ENCODE measurements around the gene WWOX. TPM values are rescaled to one million over a fixed set of nuclear protein-coding genes. Genes with fewer than 3 reads are reported as not detected.

Gene WWOX
- polyA plus RNA-seq, 1 donor from 2014 or later = 25.6 TPM

- no peak overlapping the region for H3K27ac ChIP-seq (ENCODE audit: low read length)
- TF ChIP-seq POLR2AphosphoS5 (IDR thresholded peaks at IDR 0.05) (no peak), SMC3 (conservative IDR thresholded peaks at IDR 0.05; ENCODE audit: poor library complexity) (no peak), CTCF (IDR thresholded peaks at IDR 0.05; ENCODE audit: poor library complexity, severe bottlenecking) (no peak), TAF1 (IDR thresholded peaks at IDR 0.05; ENCODE audit: low read depth) (no peak)
- no peak overlapping the region for H3K4me2 ChIP-seq (ENCODE audit: low read length)
- H3K27me3 ChIP-seq (ENCODE audit: insufficient read depth, low read depth, low read length) = no peaks in the 10 kb centered on the region
- H3K9me2 ChIP-seq (ENCODE audit: insufficient read depth, low read length) = no peaks in the 10 kb centered on the region
- H4K20me1 ChIP-seq (ENCODE audit: insufficient read depth) = no peaks in the 10 kb centered on the region
- no peak overlapping the region for H3K9ac ChIP-seq (ENCODE audit: low read length)
- no peaks in the 10 kb centered on the region for H3K36me3 ChIP-seq (ENCODE audit: insufficient read depth, low read length)
- no peak overlapping the region for H3K4me3 ChIP-seq (ENCODE audit: low read length)
- no peak overlapping the region for H2AFZ ChIP-seq (ENCODE audit: low read depth, low read length)
- H3K9me3 ChIP-seq (ENCODE audit: low read length) = no peaks in the 10 kb centered on the region
- H3F3A ChIP-seq (ENCODE audit: insufficient read depth, low read length, poor library complexity, severe bottlenecking) = no peaks in the 10 kb centered on the region
- H3K79me2 ChIP-seq (replicated peaks; ENCODE audit: insufficient read depth, low read length) = no peaks in the 10 kb centered on the region
These were observed 350.8 kb downstream of the WWOX start for GRCh38 chr16:78450255-78450654.

GRCh38 chr16:78452025-78452555, 352.6 kb downstream of the WWOX start:
- Histone ChIP-seq H3K4me2 (ENCODE audit: low read length) (no peak overlapping the region), H3K9me2 (ENCODE audit: insufficient read depth, low read length) (no peaks in the 10 kb centered on the region), H2AFZ (ENCODE audit: low read depth, low read length) (no peak overlapping the region), H3K9ac (ENCODE audit: low read length) (no peak overlapping the region), H3K79me2 (replicated peaks; ENCODE audit: insufficient read depth, low read length) (no peaks in the 10 kb centered on the region), H3K36me3 (ENCODE audit: insufficient read depth, low read length) (no peaks in the 10 kb centered on the region), H3K27me3 (ENCODE audit: insufficient read depth, low read depth, low read length) (no peaks in the 10 kb centered on the region), H4K20me1 (ENCODE audit: insufficient read depth) (no peaks in the 10 kb centered on the region), H3K9me3 (ENCODE audit: low read length) (no peaks in the 10 kb centered on the region), H3K4me3 (ENCODE audit: low read length) (no peak overlapping the region), H3K27ac (ENCODE audit: low read length) (no peak overlapping the region), H3F3A (ENCODE audit: insufficient read depth, low read length, poor library complexity, severe bottlenecking) (no peaks in the 10 kb centered on the region)
- no peak for TF ChIP-seq POLR2AphosphoS5 (IDR thresholded peaks at IDR 0.05)
- TF ChIP-seq EZH2 (IDR thresholded peaks at IDR 0.05; ENCODE audit: borderline replicate concordance, insufficient read depth, low read length, poor library complexity, severe bottlenecking) = no peak
- TF ChIP-seq RAD21 (conservative IDR thresholded peaks at IDR 0.05) = no peak
- no peak for TF ChIP-seq CTCF (IDR thresholded peaks at IDR 0.05; ENCODE audit: poor library complexity, severe bottlenecking)

- no peak overlapping the region for H3K27ac ChIP-seq (ENCODE audit: low read length)
- no peak overlapping the region for H3K4me3 ChIP-seq (ENCODE audit: low read length)
- no peaks in the 10 kb centered on the region for H3K27me3 ChIP-seq (ENCODE audit: insufficient read depth, low read depth, low read length)
- no peak for TF ChIP-seq EP300 (conservative IDR thresholded peaks at IDR 0.05; ENCODE audit: poor library complexity, severe bottlenecking)
- TF ChIP-seq CTCF (IDR thresholded peaks at IDR 0.05; ENCODE audit: poor library complexity, severe bottlenecking) = no peak
- TF ChIP-seq REST (IDR thresholded peaks at IDR 0.05; ENCODE audit: borderline replicate concordance) = no peak
- TF ChIP-seq POLR2AphosphoS5 (IDR thresholded peaks at IDR 0.05) = no peak
- TF ChIP-seq RAD21 (conservative IDR thresholded peaks at IDR 0.05) = no peak
- TF ChIP-seq EZH2 (IDR thresholded peaks at IDR 0.05; ENCODE audit: borderline replicate concordance, insufficient read depth, low read length, poor library complexity, severe bottlenecking) = no peak
- H3K79me2 ChIP-seq (replicated peaks; ENCODE audit: insufficient read depth, low read length) = no peaks in the 10 kb centered on the region
- no peak overlapping the region for H3K9ac ChIP-seq (ENCODE audit: low read length)
- no peaks in the 10 kb centered on the region for H3K9me2 ChIP-seq (ENCODE audit: insufficient read depth, low read length)
- no peaks in the 10 kb centered on the region for H3F3A ChIP-seq (ENCODE audit: insufficient read depth, low read length, poor library complexity, severe bottlenecking)
- no peaks in the 10 kb centered on the region for H4K20me1 ChIP-seq (ENCODE audit: insufficient read depth)
- H3K9me3 ChIP-seq (ENCODE audit: low read length) = no peaks in the 10 kb centered on the region
- H3K36me3 ChIP-seq (ENCODE audit: insufficient read depth, low read length) = no peaks in the 10 kb centered on the region
- no peak overlapping the region for H3K4me2 ChIP-seq (ENCODE audit: low read length)
- H2AFZ ChIP-seq (ENCODE audit: low read depth, low read length) = no peak overlapping the region
These were observed 356.4 kb downstream of the WWOX start for GRCh38 chr16:78455861-78456260.

Data from neural cell (in vitro differentiated cells).